NAMALWA (cell line): Measurements from ENCODE around the gene ZNF784.

ENCODE experiments used
- DNase-seq: peaks from one replicate; pipeline ENCODE4 v3.0.0-alpha.2; 2015; ENCODE audit warnings: low spot score

ZNF784 gene

DNA sequence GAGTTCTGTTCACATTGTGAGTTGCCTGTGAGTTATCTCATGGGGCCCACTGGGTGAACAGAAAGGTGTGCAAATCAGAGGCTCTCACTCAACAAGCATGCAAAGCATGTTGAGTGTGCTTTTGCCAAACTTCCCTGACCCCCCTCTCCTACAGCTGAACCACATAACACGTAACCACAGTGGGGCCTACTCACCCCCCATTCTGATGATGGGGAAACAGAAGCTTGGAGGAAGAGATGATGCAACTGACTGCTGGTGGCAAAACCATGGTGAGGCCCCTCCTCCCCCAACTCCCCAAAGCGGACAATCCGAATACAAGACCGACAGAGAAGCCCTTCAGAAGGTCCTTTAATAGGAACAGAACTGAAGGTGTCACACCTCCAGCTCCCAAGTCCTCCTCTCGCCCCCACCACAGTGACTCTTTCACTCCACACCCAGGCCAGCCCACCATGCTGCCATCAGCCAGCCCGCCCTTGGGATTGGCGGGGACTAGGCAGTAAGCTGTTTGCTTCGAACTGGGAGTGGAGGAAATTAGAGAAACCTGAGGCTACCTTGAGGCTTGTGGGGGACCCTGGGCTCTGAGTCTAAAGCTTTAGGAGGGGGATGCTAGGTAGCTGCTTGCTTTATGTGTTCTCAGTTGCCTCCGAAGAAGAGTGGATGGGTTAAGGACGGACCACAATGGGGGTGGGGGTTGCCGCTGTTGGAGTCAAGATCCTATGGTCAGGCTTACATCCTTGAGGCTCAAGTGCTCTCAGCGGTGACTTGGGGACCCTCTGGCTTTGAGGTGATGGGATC is 3.8 kb downstream of the ZNF784 start:
- DNase-seq = no peak

DNA sequence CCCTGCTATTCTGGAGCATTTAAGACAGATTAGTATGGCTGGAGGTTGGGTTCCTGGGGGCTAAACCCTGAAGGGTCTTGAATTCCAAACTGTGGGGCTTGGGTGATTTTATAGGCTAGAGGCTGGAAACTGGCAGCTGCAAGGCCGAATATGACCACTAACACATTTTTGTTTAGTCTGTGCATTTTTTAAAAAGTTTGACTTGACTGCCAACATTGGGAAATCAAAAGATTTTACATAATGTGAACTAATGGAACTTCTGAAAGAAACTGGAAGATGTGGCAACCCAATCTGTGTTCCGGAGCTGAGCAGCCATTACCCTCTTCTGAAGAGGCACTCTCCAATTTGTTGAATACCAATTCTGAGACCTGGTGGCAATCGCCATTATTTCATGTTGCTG is 5.1 kb downstream of the ZNF784 start:
- DNase-seq = no peak

DNA sequence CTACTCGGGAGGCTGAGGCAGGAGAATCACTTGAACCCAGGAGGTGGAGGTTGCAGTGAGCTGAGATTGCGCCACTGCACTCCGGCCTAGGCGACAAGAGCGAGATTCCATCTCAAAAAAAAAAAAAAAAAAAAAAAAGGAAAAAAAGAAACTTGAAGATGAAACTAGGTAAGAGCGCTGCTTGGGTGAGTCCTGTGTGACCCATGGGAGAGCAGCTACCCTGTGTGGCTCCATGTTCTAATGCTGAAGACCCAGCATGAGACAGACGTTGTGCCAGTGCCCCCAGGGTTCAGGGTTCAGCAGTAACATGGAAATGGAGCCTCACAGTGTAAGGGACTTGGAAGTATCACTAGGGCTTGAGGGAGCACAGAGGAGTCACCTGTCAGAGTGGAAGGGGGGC is 5.9 kb downstream of the ZNF784 start:
- no peak for DNase-seq

- DNase-seq = no peak
These were observed 6.9 kb downstream of the ZNF784 start for GRCh38 chr19:55617426-55617825.

DNA sequence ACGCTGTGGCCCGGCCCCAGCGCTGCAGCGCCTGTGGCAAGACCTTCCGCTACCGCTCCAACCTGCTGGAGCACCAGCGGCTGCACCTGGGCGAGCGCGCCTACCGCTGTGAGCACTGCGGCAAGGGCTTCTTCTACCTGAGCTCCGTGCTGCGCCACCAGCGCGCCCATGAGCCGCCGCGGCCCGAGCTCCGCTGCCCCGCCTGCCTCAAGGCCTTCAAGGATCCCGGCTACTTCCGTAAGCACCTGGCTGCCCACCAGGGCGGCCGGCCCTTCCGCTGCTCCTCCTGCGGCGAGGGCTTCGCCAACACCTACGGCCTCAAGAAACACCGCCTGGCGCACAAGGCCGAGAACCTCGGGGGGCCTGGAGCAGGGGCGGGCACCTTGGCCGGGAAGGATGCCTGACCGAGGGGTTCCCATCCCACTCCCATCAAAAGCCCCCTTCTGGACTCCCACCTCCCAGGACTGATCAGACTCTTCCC is 7.9 kb downstream of the ZNF784 start:
- no peak for DNase-seq

DNA sequence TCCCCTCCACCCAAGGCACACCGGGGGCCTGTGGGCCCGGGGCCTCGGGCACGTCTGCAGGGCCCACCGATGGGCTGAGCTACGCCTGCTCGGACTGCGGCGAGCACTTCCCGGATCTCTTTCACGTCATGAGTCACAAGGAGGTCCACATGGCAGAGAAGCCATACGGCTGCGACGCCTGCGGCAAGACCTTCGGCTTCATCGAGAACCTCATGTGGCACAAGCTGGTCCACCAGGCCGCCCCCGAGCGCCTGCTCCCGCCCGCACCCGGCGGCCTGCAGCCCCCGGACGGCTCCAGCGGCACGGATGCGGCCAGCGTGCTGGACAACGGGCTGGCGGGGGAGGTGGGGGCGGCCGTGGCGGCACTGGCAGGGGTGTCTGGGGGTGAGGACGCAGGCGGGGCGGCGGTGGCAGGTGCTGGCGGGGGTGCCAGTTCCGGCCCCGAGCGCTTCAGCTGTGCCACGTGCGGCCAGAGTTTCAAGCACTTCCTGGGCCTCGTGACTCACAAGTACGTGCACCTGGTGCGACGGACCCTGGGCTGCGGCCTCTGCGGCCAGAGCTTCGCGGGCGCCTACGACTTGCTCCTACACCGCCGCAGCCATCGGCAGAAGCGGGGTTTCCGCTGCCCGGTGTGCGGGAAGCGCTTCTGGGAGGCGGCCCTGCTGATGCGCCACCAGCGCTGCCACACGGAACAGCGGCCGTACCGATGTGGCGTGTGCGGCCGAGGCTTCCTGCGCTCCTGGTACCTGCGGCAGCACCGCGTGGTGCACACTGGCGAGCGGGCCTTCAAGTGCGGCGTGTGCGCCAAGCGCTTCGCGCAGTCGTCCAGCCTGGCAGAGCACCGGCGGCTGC is 8.6 kb downstream of the ZNF784 start:
- no peak for DNase-seq

DNA sequence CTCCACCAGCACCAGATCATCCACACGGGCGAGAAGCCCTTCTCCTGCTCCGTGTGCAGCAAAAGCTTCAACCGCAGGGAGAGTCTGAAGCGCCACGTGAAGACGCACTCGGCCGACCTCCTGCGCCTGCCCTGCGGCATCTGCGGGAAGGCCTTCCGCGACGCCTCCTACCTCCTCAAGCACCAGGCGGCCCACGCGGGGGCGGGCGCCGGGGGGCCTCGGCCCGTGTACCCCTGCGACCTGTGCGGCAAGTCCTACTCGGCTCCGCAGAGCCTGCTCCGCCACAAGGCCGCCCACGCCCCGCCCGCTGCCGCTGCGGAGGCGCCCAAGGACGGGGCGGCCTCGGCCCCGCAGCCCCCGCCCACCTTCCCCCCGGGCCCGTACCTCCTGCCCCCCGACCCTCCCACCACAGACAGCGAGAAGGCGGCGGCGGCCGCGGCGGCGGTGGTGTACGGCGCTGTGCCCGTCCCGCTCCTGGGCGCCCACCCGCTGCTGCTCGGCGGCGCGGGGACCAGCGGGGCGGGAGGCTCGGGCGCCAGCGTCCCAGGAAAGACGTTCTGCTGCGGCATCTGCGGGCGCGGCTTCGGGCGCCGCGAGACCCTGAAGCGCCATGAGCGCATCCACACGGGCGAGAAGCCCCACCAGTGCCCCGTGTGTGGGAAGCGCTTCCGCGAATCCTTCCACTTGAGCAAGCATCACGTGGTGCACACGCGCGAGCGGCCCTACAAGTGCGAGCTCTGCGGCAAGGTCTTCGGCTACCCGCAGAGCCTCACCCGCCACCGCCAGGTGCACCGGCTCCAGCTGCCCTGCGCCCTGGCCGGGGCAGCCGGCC is 9.4 kb downstream of the ZNF784 start:
- DNase-seq = no peak

GRCh38 chr19:55613930-55614710 is 10.2 kb downstream of the ZNF784 start:
- no peak for DNase-seq

- no peak for DNase-seq
These were observed 11.0 kb downstream of the ZNF784 start for GRCh38 chr19:55613396-55613795.

GRCh38 chr19:55611983-55612645 is 12.3 kb downstream of the ZNF784 start:
- no peak for DNase-seq

DNA sequence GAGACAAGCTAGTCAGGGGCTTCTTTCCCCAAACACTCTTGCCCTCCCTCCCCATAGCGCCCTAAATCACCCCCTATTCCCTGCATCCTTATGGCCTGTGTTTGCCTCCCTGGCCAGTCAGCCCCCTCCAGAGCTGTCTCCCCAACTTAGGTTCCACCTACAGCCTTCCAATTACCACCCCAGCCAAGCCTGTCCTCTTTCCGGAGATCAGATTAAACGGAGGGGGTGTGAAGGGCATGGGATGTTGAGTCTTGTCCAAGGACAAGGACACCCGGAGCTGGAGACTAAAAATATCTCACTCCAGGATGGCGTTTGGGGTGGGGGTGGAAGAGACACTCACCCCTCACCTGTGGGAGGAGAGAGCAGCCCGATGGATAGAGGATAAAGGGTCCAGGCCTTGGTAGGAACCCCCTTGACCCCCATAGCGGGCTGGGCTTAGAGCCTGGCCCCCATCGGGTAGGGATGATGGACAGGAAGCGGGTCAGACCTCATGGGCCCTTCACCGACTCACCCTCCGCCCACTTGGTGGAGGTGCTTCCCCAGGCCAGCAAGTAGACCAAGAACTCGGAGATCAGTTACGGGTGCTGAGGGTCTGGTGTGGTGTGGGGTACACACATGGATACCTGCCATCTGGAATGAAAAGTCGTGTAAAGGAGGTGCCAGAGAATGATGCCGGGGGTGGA is 12.9 kb downstream of the ZNF784 start:
- DNase-seq = no peak

- DNase-seq = no peak
These were observed 15.0 kb downstream of the ZNF784 start for GRCh38 chr19:55609326-55609725.

- DNase-seq = no peak
These were observed 17.5 kb downstream of the ZNF784 start for GRCh38 chr19:55606817-55607216.

DNA sequence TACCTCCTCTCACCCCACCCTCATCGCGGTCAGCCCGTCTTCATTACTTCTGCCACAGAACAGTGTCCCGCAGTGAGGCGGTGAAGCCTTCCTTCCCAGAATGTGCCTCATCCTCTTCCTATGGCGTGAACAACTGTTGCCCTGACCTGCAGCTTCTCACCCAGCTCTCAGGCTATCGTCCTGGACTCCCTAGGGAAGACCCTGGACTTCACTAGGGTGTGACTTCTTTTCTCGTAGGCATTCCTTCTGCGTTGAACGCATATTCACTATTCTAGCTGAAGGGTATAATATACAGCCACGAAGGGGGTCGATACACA is 17.9 kb downstream of the ZNF784 start:
- no peak for DNase-seq

DNA sequence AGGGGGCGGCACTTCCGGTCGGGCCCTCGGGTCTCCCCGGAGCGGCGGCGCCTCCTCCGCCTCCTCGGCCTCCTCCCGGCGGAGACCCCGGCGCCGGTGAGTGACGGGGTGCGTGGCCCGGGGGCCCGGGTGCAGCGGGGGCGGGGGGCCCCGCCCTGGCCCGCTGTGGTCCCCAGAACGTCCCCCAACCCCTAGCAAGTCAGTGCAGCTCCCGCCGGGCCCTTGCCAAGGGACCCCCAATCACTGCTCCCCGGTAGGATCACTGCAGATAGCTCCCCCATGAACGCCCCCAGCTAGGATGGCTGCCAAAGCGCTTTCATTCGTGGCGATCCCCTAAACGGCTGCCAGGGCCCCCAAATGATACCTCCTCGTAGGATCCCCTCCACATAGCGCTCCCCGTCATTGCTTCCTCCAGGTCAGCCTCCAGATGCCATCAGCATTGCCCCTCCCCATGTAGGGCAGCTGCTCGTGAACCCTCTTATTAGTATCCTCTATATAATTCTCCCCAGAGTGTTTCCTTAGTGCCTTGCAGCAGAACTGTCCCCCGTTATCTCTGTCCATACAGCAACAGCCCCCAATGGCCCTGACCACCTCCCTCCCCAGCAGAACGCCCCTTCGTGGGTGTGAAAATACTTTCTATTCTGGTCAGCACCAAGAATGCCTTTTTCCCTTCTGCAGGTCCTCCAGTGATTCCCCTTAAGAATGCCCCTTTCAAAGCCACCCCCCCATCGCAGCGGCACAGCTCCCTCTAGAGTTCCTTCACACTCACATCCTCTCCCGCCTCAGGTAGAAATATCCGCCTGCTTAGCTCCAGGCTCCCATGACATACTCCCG is 18.5 kb downstream of the ZNF784 start, which contains the start of gene ZNF865:
Gene ZNF865 (plus strand): TSS at position 11 of the 834 bp plus-strand sequence. CDS start 7,972 bp downstream, outside the sequence.
- DNase-seq = peak; percentile 84

DNA sequence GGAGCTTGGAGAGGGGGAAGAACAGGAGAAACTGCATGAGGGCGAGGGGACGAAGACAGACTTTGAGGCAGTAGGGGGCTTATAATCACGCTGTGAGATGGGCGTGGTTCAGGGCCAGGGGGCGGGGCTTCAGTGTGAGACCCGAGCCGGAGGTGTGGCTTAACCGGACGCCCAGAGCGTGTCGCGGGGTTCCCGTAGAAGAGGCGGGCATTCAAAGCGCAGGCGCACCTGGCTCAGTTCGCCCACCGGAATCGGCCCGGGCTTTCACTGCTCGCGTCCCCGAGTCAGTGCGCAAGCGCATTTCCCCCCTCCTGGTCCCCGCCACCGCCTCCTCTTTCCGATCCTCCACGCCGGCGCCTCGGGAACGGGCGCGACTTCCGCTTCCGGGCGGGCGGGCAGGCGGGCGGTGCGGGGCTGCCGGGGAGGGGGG is 19.1 kb downstream of the ZNF784 start:
- DNase-seq = peak; percentile 98

GRCh38 chr19:55603581-55604292 is 20.6 kb downstream of the ZNF784 start:
- no peak for DNase-seq

DNA sequence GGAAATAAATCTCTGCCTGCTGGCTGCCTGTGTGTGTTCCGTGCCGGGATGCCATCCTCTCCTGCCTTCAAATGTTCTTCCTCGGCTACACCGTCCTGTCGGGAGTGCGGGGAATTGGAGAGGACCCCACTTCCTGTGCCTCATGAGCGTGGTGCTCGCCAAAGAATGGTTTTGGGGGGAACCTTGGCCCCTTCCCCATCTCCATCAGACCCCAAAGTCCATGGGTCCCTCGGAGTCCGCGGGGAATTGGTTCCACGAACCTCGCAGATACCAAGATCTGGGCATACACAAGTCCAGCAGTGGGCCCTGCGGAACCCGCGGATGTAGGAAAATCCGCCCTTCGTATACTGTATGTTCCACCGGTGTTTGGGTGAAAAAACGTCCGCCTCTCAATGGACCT is 21.3 kb downstream of the ZNF784 start:
- no peak for DNase-seq
